ENCODE measurements around the gene KDELR3. TPM values are rescaled to one million over a fixed set of nuclear protein-coding genes. Genes with fewer than 3 reads are reported as not detected.

The KDELR3 gene
- polyA plus RNA-seq (2013, experiment 1 of 2; ENCODE audit: insufficient read length): 79.7 TPM
- 118 TPM for polyA plus RNA-seq (2013, experiment 2 of 2; ENCODE audit: insufficient read length)

GRCh38 chr22:38467904-38468442 lies at the start of gene KDELR3:
KDELR3 (plus strand) TSS chr22:38468096; CDS start chr22:38468234, 138 bp downstream.
- DNase-seq: peak; percentile 76

DNA sequence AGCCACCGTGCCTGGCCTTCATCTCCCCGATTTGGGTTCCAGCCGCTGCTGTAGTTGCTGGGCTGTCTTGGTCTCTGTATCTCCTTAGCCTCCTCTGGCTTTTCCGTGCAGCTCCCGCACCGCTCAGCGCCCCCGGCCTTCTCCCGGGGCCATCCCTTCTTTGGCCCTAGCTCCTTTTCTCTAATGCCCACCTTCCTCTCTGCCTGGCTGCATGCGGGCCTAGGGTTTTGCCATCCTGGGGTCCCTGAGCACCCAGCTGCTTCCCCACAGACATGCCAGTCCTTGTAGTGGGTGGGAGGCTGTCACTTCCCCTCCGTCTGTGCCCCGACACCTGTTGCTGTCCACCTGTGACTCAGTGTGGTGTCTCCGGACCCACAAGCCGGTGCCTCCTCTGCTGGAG lies 49.3 kb upstream of the KDELR3 start:
- DNase-seq: no peak

GRCh38 chr22:38419121-38419857 lies 48.6 kb upstream of the KDELR3 start:
- no peak for DNase-seq

DNA sequence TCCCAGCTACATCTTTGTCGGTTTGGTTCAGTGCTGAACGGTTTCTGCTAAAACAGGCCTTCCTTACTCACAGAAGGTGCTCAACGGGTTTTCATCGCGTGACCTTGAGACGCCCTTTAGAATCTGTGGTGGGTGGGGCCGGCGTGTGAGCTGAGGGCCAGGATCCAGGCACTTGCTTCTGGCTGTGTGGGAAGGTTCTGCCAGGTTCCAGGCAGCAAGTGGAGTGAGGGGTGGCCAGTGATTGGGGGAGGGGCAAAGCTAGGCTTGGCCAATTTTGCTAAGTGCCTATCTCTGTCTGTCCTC lies 48.1 kb upstream of the KDELR3 start:
- no peak for DNase-seq

GRCh38 chr22:38420734-38421133 lies 47.2 kb upstream of the KDELR3 start:
- DNase-seq: no peak

GRCh38 chr22:38422611-38423511 lies 45.0 kb upstream of the KDELR3 start:
- DNase-seq: no peak

- DNase-seq: no peak
Observed at GRCh38 chr22:38423512-38424503, 44.1 kb upstream of the KDELR3 start.

- no peak for DNase-seq
Observed at GRCh38 chr22:38424525-38425080, 43.3 kb upstream of the KDELR3 start.

GRCh38 chr22:38426628-38427027 lies 41.3 kb upstream of the KDELR3 start:
- no peak for DNase-seq

- no peak for DNase-seq
Observed at GRCh38 chr22:38427465-38427864, 40.4 kb upstream of the KDELR3 start.

DNA sequence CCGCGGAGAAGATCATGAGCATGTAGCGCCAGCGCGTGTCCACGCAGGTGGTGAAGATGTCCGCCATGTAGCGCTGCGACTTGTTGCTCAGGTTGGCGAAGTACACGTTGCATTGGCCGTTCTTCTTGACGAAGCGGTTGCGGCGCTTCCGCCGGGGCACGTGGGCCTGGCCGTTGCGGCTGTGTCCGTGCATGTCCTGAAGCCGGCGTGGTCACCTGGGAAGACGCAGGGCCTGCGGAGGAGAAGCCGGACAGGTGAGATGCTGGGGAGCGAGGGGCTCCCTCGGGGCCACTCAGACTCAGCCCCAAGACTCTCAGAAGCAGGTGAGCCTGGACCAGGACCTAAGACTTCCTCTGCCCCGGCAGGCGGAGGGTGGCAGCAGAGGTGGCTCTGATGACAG lies 40.0 kb upstream of the KDELR3 start:
- DNase-seq: no peak

- DNase-seq: no peak
Observed at GRCh38 chr22:38428714-38429113, 39.2 kb upstream of the KDELR3 start.

GRCh38 chr22:38429499-38430068 lies 38.3 kb upstream of the KDELR3 start:
- no peak for DNase-seq

- no peak for DNase-seq
Observed at GRCh38 chr22:38431266-38432010, 36.5 kb upstream of the KDELR3 start.

DNA sequence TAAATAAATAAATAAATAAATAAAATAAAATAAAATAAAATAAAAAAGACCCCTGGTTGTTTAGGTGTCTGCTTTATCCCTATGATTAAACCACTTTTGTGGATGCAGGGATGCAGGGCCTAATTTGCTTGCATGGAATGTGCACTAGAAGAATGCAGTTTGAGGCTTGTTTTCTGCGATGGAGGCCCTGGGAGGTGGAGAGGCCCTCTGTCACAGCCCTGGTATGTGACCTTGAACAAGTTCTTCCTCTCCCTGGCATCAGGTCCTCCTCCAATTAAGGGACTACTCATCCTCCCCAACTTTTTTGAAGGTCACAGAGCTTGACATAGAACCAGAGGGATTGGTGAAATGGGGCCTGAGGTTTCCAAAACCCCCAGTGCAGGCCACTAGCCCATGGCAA lies 35.6 kb upstream of the KDELR3 start:
- peak; percentile 30 for DNase-seq

DNA sequence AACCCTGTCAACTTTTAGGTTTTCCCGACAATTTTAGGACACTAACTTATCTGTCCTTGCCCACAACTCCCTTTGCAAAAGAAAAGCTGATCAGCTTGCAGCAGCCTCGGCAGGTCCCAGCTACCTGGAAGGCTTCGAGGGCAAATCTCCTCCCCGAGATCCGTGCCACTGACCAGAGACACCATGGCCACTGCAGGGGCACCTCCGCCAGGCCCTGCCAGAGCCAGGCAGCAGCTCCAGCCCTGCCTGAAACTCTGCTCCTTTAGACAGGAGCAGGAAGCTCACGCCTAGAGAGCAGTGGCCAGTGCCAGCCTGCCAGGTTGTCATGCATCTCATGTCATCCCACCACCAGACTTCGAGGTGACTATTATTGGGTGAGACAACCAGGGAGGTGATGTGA lies 34.0 kb upstream of the KDELR3 start:
- DNase-seq: no peak

DNA sequence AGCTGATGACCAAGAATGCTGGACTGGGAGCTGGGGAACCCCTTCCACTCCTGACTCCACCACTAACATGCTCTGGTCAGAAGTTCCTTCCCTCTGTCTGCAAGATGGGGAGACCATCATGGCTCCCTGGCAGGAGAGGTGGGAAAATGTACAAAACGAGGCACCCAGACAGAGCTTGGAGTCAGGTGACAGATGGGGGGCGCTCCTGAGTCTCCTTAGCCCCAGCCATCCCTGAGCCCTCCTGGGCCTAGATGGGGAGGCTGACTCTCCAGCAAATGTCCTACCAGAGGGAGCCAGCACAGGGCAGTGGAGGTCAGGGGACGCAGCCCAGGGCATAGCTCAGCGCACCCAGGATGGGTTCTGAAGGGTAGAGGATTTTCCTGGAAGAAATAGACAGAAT lies 32.9 kb upstream of the KDELR3 start:
- DNase-seq: no peak

DNA sequence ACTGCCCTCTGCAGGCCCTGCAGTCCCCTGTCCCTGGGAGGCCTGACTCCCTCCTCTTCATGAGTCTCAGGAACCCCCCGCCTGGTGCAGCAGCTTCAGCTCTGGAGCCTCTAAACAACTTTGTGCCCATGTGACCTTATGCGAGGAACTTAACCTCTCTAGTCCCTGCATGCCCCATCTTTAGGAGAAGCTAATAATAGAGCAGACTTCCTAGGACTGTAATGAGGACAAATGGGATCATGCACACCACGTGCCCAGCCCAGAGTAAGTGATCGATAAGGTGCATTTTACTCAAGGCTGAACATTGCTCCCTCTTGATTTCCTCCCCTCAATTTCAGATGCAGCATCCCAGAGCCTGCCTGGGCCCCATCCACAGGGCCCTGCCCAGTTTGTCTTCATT lies 31.9 kb upstream of the KDELR3 start:
- DNase-seq: no peak

DNA sequence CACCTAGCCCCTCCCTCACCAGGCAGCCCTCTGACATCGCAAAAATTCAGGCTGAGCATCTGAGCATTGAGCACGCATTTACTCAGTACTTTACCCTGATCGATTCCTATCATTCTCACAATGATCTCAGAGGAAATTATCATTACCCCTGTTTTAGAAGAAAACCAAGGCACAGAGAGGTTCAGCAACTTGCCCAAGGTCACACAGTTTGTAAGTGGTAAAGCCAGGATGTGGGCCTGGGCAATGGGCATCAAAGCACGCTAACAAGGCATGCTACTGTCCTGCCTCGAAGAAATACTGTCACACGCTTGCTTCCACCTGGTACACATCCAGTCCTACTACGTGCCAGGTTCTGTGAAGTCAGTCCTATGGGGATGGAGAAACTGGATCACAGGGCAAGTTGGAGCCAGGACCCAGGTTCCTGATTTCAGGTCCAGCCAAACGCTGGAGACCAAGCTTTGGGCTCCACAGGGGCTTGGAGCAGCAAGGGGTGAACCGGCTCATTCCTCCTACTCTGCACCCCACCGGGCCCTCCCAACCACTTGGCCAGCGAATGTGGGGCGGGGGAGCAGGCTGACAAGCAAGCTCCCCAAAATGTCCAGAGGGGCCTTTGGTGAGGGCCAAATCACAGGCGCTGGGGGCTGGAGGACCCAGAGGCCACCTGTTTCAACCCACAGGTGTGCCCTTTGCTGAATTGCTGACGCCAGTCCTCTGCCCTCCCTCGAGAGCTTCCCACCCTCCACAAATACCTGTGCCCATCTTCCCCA lies 31.1 kb upstream of the KDELR3 start:
- DNase-seq: no peak

DNA sequence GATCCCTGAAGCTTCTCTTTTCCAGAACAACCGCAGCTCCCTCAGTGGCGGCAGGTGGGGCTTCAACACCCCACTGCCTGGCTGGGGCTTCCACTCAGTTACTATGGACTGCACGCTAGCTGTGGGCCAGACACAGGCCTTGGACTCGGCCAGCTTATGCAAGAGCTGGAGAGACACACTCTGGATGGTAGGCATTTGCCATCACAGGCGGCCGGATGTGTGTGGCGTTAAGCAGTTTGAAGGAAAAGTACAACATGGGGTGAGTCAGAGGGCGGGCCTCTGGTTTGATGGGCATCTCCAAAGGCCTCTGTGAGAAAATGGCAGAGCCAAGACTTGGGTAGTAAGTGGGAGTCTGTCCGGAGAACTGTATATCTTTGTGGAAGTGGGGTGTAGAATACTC lies 30.5 kb upstream of the KDELR3 start:
- DNase-seq: no peak

Measured in fibroblast of skin of back (primary cell).